HEK293 (cell line): ENCODE data around the gene C8G.

Experiments used
- CTCF ChIA-PET: fragments of 350-600 bp; formaldehyde crosslinking; extraction: SDS; loops from one replicate; lab custom pipeline; 2021; ENCODE audit warnings: antibody characterized with exemption; lab: Yijun Ruan, JAX
- POLR2A ChIA-PET: fragments of 300-600 bp; formaldehyde crosslinking; extraction: SDS; loops from one replicate; lab custom pipeline; 2020; ENCODE audit warnings: antibody characterized with exemption, inconsistent platforms; lab: Yijun Ruan, JAX
- H3K27ac ChIP-seq: fragments of 200-500 bp; sonication (Bioruptor generic); 2 replicates; pipeline ENCODE4 v1.5.1; 2014; ENCODE audit warnings: low read depth, low read length, control low read depth, inconsistent platforms; ENCODE audit errors: extremely low read depth
- H3K36me3 ChIP-seq, 2 experiments: fragments of 200-500 bp in 1 of 2; sonication (Bioruptor generic) in 1 of 2; 1 replicate in 1 of 2; 2 replicates in 1 of 2; pipeline ENCODE4 v1.5.1; 2014 to 2017; ENCODE audit warnings: inconsistent platforms in 2 of 2, low read length in 2 of 2; ENCODE audit not compliant: control insufficient read depth in 2 of 2, insufficient read depth in 1 of 2
- H3K4me1 ChIP-seq: fragments of 200-500 bp; sonication (Bioruptor generic); 2 replicates; pipeline ENCODE4 v1.5.1; 2014; ENCODE audit warnings: mild to moderate bottlenecking, low read length, inconsistent platforms; ENCODE audit not compliant: control insufficient read depth, insufficient read depth
- H3K4me3 ChIP-seq: 2 replicates; pipeline ENCODE4 v1.5.1; 2011; ENCODE audit warnings: low read depth, mild to moderate bottlenecking, control low read depth, low read length, moderate library complexity
- H3K9me3 ChIP-seq: fragments of 200-500 bp; sonication (Bioruptor generic); 2 replicates; pipeline ENCODE4 v1.5.1; 2014; ENCODE audit warnings: low read depth, low read length, inconsistent platforms; ENCODE audit not compliant: control insufficient read depth, insufficient read depth
- ELK4 ChIP-seq: IDR thresholded peaks from 2 replicates; pipeline ENCODE4 v1.6.1; 2011; ENCODE audit warnings: mild to moderate bottlenecking, low read depth, low read length, borderline replicate concordance
- PBX3 ChIP-seq: sonication (generic); formaldehyde crosslinking; IDR thresholded peaks from 2 replicates; pipeline ENCODE4 v1.8.1; 2022; ENCODE audit warnings: mild to moderate bottlenecking, moderate library complexity, missing genetic modification reagents
- ZBTB11 ChIP-seq: fragments of 450-650 bp; formaldehyde crosslinking; conservative IDR thresholded peaks from 2 replicates; pipeline ENCODE4 v1.5.1; 2016; ENCODE audit warnings: low read depth, missing biosample characterization, missing genetic modification characterization
- ZBTB7A ChIP-seq: fragments of 450-650 bp; formaldehyde crosslinking; IDR thresholded peaks from 2 replicates; pipeline ENCODE4 v1.5.1; 2016; ENCODE audit warnings: low read depth, missing biosample characterization, missing genetic modification characterization
- ZNF214 ChIP-seq: fragments of 450-650 bp; formaldehyde crosslinking; IDR thresholded peaks from 2 replicates; pipeline ENCODE4 v1.5.1; 2017; ENCODE audit warnings: missing biosample characterization, mild to moderate bottlenecking, missing genetic modification characterization, borderline replicate concordance
- ZNF280D ChIP-seq: fragments of 450-650 bp; formaldehyde crosslinking; IDR thresholded peaks from 2 replicates; pipeline ENCODE4 v1.5.1; 2016; ENCODE audit warnings: missing biosample characterization, missing genetic modification characterization
- ZNF423 ChIP-seq: fragments of 450-650 bp; formaldehyde crosslinking; IDR thresholded peaks from 2 replicates; pipeline ENCODE4 v1.5.1; 2016; ENCODE audit warnings: missing biosample characterization, missing genetic modification characterization
- ZNF530 ChIP-seq: fragments of 450-650 bp; formaldehyde crosslinking; IDR thresholded peaks from 2 replicates; pipeline ENCODE4 v1.5.1; 2016; ENCODE audit warnings: low read depth, missing biosample characterization, missing genetic modification characterization
- ZNF561 ChIP-seq: fragments of 450-650 bp; IDR thresholded peaks from 2 replicates; pipeline ENCODE4 v1.5.1; 2018; ENCODE audit warnings: missing biosample characterization, missing genetic modification characterization, borderline replicate concordance
- ZNF610 ChIP-seq: fragments of 450-650 bp; formaldehyde crosslinking; IDR thresholded peaks from 2 replicates; pipeline ENCODE4 v1.5.1; 2016; ENCODE audit warnings: missing biosample characterization, missing genetic modification characterization, borderline replicate concordance
- ZNF776 ChIP-seq: fragments of 450-650 bp; formaldehyde crosslinking; IDR thresholded peaks from 2 replicates; pipeline ENCODE4 v1.5.0; 2017; ENCODE audit warnings: missing biosample characterization, missing genetic modification characterization, borderline replicate concordance
- ZNF777 ChIP-seq: fragments of 450-650 bp; formaldehyde crosslinking; IDR thresholded peaks from 2 replicates; pipeline ENCODE4 v1.5.1; 2017; ENCODE audit warnings: missing biosample characterization, missing genetic modification characterization, borderline replicate concordance
- ZSCAN16 ChIP-seq: fragments of 450-650 bp; formaldehyde crosslinking; IDR thresholded peaks from 2 replicates; pipeline ENCODE4 v1.5.1; 2016; ENCODE audit warnings: missing biosample characterization, missing genetic modification characterization
- ZSCAN4 ChIP-seq: fragments of 450-650 bp; formaldehyde crosslinking; IDR thresholded peaks from 2 replicates; pipeline ENCODE4 v1.5.1; 2017; ENCODE audit warnings: missing biosample characterization, missing genetic modification characterization
- TF ChIP-seq, protein P1 (sequence below): fragments of 450-650 bp; formaldehyde crosslinking; IDR thresholded peaks from 2 replicates; pipeline ENCODE4 v1.5.1; 2016; ENCODE audit warnings: missing biosample characterization, missing genetic modification characterization, borderline replicate concordance

The C8G gene

DNA sequence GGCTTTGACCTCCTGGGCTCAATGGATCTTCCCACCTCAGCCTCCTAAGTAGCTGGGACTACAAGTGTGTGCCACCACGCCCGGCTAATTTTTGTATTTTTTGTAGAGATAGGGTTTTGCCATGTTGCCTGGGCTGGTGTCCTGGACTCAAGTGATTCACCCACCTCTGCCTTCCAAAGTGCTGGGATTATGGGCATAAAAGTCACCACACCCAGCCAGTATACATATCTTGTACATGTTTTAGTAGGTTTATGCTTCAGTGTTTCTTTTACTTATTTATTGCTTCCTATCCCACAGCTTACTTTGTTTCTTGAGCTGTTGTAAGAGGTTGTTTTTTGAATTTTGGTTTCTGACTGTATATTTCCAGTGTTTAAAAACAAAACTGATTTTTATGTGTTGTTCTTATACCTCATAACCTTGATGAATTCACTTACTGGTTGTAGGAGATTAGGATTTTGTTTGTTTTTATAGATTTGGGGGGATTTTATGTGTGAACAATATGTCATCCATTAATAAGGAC lies 13.4 kb upstream of the C8G start (continued):
- TF ChIP-seq, protein P1, sequence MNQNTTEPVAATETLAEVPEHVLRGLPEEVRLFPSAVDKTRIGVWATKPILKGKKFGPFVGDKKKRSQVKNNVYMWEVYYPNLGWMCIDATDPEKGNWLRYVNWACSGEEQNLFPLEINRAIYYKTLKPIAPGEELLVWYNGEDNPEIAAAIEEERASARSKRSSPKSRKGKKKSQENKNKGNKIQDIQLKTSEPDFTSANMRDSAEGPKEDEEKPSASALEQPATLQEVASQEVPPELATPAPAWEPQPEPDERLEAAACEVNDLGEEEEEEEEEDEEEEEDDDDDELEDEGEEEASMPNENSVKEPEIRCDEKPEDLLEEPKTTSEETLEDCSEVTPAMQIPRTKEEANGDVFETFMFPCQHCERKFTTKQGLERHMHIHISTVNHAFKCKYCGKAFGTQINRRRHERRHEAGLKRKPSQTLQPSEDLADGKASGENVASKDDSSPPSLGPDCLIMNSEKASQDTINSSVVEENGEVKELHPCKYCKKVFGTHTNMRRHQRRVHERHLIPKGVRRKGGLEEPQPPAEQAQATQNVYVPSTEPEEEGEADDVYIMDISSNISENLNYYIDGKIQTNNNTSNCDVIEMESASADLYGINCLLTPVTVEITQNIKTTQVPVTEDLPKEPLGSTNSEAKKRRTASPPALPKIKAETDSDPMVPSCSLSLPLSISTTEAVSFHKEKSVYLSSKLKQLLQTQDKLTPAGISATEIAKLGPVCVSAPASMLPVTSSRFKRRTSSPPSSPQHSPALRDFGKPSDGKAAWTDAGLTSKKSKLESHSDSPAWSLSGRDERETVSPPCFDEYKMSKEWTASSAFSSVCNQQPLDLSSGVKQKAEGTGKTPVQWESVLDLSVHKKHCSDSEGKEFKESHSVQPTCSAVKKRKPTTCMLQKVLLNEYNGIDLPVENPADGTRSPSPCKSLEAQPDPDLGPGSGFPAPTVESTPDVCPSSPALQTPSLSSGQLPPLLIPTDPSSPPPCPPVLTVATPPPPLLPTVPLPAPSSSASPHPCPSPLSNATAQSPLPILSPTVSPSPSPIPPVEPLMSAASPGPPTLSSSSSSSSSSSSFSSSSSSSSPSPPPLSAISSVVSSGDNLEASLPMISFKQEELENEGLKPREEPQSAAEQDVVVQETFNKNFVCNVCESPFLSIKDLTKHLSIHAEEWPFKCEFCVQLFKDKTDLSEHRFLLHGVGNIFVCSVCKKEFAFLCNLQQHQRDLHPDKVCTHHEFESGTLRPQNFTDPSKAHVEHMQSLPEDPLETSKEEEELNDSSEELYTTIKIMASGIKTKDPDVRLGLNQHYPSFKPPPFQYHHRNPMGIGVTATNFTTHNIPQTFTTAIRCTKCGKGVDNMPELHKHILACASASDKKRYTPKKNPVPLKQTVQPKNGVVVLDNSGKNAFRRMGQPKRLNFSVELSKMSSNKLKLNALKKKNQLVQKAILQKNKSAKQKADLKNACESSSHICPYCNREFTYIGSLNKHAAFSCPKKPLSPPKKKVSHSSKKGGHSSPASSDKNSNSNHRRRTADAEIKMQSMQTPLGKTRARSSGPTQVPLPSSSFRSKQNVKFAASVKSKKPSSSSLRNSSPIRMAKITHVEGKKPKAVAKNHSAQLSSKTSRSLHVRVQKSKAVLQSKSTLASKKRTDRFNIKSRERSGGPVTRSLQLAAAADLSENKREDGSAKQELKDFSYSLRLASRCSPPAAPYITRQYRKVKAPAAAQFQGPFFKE (tag by site-specific recombination) = no peak
- TF ChIP-seq, all 188 proteins: peak for 0

GRCh38 chr9:136934277-136934676 lies 10.8 kb upstream of the C8G start:
- TF ChIP-seq ELK4 (no peak), ZBTB11 (tag by site-specific recombination) (no peak), ZNF214 (tag by site-specific recombination) (no peak), ZBTB7A (tag by site-specific recombination) (no peak)
- no peak overlapping the region for H3K27ac ChIP-seq
- H3K4me3 ChIP-seq = no peak overlapping the region
- H3K36me3 ChIP-seq = peaks cover 5 to 14% of the 10 kb centered on the region in 2 experiments; a peak in 2 of 3 replicates
- ChIA-PET CTCF (no interaction called here), POLR2A (no interaction called here)
- no peaks in the 10 kb centered on the region for H3K4me1 ChIP-seq
- no peaks in the 10 kb centered on the region for H3K9me3 ChIP-seq

DNA sequence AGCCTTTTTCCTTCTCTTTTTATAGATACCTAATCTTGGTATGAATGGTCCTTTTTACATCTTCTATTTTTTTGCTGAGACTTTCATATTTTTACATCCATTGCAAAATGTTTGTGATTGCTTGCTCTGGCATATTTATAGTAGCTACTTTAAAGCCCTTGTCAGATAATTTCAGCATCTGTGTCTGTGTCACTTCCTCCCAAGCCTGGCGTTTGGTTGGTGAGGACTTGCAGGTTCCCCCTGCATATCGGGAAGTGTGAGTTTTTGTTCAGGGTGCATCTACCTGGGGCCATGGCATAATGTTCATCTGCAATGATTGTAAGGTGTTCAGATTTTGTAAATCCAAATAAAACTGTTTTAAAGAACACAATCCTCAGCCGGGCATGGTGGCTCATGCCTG lies 9.4 kb upstream of the C8G start:
- ChIA-PET CTCF (interaction anchor here (1.2 kb wide), 1 partner anchor 8 kb away, joined by 3 read pairs; no protein-coding TSS in a partner anchor), POLR2A (interaction anchor here (0.7 kb wide), 1 partner anchor 96 kb away, joined by 4 read pairs; no protein-coding TSS in a partner anchor)
- no peaks in the 10 kb centered on the region for H3K4me1 ChIP-seq
- H3K9me3 ChIP-seq = no peaks in the 10 kb centered on the region
- H3K4me3 ChIP-seq = no peak overlapping the region
- peaks cover 0 to 25% of the 10 kb centered on the region in 2 experiments; a peak in 2 of 3 replicates for H3K36me3 ChIP-seq
- no peak overlapping the region for H3K27ac ChIP-seq
- TF ChIP-seq ZNF280D (no peak), ZSCAN16 (tag by site-specific recombination) (no peak), ZNF530 (tag by site-specific recombination) (no peak), ZNF777 (tag by site-specific recombination) (no peak), ZSCAN4 (tag by site-specific recombination) (no peak), PBX3 (CRISPR knock-in tag) (no peak), ZNF423 (tag by site-specific recombination) (no peak), ZNF776 (tag by site-specific recombination) (no peak), ZNF610 (tag by site-specific recombination) (no peak), ZNF561 (no peak)
